ENCODE data around the gene KCNK7. TPM values are rescaled to one million over a fixed set of nuclear protein-coding genes. Genes with fewer than 3 reads are reported as not detected.

Gene KCNK7
- total and polyA plus RNA-seq, 2 experiments from 2014 or later, result 0.60 TPM; not detected in 1

DNA sequence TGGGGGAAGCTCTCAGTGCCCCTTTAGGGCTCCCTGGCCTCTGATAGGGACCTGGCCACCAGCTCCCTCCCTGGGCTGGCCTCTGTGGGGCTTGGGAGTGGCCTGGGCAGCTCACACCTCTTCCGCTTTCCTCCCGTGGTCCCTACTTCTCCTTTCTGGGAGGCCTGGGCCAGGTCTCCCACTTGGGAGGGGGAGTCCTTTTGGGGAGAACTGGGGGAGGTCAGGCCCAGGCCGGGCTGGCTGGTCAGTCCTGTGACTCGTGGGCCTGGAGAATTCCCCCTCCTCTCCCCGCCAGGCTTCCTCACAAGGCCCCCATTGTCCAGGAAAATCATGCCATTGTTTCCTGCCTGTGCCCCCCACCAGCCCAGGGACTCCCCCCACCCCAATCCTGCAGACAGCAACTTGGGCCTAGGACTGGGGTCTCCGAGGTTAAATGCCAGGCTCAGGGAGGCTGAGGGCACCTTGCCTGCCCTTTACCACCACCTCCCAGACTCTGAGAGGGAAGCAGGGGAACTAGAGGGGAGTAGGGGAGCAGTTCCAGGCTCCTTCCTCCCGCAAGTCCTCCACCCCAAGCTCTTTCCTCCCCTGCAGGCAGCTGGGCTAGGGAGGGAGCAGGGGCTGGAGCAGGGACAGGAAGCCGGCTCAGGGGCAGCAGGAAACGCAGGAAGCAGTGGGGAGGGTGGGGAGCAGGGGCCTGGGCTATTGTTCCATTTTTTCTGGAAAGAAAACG, 15.6 kb upstream of the KCNK7 start (continued):
- TF ChIP-seq, protein P1, sequence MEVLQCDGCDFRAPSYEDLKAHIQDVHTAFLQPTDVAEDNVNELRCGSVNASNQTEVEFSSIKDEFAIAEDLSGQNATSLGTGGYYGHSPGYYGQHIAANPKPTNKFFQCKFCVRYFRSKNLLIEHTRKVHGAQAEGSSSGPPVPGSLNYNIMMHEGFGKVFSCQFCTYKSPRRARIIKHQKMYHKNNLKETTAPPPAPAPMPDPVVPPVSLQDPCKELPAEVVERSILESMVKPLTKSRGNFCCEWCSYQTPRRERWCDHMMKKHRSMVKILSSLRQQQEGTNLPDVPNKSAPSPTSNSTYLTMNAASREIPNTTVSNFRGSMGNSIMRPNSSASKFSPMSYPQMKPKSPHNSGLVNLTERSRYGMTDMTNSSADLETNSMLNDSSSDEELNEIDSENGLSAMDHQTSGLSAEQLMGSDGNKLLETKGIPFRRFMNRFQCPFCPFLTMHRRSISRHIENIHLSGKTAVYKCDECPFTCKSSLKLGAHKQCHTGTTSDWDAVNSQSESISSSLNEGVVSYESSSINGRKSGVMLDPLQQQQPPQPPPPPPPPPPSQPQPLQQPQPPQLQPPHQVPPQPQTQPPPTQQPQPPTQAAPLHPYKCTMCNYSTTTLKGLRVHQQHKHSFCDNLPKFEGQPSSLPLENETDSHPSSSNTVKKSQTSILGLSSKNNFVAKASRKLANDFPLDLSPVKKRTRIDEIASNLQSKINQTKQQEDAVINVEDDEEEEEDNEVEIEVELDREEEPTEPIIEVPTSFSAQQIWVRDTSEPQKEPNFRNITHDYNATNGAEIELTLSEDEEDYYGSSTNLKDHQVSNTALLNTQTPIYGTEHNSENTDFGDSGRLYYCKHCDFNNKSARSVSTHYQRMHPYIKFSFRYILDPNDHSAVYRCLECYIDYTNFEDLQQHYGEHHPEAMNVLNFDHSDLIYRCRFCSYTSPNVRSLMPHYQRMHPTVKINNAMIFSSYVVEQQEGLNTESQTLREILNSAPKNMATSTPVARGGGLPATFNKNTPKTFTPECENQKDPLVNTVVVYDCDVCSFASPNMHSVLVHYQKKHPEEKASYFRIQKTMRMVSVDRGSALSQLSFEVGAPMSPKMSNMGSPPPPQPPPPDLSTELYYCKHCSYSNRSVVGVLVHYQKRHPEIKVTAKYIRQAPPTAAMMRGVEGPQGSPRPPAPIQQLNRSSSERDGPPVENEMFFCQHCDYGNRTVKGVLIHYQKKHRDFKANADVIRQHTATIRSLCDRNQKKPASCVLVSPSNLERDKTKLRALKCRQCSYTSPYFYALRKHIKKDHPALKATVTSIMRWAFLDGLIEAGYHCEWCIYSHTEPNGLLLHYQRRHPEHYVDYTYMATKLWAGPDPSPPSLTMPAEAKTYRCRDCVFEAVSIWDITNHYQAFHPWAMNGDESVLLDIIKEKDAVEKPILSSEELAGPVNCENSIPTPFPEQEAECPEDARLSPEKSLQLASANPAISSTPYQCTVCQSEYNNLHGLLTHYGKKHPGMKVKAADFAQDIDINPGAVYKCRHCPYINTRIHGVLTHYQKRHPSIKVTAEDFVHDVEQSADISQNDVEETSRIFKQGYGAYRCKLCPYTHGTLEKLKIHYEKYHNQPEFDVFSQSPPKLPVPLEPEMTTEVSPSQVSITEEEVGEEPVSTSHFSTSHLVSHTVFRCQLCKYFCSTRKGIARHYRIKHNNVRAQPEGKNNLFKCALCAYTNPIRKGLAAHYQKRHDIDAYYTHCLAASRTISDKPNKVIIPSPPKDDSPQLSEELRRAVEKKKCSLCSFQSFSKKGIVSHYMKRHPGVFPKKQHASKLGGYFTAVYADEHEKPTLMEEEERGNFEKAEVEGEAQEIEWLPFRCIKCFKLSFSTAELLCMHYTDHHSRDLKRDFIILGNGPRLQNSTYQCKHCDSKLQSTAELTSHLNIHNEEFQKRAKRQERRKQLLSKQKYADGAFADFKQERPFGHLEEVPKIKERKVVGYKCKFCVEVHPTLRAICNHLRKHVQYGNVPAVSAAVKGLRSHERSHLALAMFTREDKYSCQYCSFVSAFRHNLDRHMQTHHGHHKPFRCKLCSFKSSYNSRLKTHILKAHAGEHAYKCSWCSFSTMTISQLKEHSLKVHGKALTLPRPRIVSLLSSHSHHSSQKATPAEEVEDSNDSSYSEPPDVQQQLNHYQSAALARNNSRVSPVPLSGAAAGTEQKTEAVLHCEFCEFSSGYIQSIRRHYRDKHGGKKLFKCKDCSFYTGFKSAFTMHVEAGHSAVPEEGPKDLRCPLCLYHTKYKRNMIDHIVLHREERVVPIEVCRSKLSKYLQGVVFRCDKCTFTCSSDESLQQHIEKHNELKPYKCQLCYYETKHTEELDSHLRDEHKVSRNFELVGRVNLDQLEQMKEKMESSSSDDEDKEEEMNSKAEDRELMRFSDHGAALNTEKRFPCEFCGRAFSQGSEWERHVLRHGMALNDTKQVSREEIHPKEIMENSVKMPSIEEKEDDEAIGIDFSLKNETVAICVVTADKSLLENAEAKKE (CRISPR knock-in tag; IDR thresholded peaks at IDR 0.05), result no peak
- no peak for TF ChIP-seq EZH2phosphoT487 (IDR thresholded peaks at IDR 0.05; ENCODE audit: unreplicated experiment)
- TF ChIP-seq, protein P2, sequence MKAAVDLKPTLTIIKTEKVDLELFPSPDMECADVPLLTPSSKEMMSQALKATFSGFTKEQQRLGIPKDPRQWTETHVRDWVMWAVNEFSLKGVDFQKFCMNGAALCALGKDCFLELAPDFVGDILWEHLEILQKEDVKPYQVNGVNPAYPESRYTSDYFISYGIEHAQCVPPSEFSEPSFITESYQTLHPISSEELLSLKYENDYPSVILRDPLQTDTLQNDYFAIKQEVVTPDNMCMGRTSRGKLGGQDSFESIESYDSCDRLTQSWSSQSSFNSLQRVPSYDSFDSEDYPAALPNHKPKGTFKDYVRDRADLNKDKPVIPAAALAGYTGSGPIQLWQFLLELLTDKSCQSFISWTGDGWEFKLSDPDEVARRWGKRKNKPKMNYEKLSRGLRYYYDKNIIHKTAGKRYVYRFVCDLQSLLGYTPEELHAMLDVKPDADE (IDR thresholded peaks at IDR 0.05), result no peak
- no peak for TF ChIP-seq ZNF114 (CRISPR knock-in tag; IDR thresholded peaks at IDR 0.05)
- TF ChIP-seq, protein P3, sequence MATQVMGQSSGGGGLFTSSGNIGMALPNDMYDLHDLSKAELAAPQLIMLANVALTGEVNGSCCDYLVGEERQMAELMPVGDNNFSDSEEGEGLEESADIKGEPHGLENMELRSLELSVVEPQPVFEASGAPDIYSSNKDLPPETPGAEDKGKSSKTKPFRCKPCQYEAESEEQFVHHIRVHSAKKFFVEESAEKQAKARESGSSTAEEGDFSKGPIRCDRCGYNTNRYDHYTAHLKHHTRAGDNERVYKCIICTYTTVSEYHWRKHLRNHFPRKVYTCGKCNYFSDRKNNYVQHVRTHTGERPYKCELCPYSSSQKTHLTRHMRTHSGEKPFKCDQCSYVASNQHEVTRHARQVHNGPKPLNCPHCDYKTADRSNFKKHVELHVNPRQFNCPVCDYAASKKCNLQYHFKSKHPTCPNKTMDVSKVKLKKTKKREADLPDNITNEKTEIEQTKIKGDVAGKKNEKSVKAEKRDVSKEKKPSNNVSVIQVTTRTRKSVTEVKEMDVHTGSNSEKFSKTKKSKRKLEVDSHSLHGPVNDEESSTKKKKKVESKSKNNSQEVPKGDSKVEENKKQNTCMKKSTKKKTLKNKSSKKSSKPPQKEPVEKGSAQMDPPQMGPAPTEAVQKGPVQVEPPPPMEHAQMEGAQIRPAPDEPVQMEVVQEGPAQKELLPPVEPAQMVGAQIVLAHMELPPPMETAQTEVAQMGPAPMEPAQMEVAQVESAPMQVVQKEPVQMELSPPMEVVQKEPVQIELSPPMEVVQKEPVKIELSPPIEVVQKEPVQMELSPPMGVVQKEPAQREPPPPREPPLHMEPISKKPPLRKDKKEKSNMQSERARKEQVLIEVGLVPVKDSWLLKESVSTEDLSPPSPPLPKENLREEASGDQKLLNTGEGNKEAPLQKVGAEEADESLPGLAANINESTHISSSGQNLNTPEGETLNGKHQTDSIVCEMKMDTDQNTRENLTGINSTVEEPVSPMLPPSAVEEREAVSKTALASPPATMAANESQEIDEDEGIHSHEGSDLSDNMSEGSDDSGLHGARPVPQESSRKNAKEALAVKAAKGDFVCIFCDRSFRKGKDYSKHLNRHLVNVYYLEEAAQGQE (IDR thresholded peaks at IDR 0.05; ENCODE audit: unreplicated experiment), result no peak
- no peak for TF ChIP-seq STAT1 (IDR thresholded peaks at IDR 0.05; ENCODE audit: unreplicated experiment)
- no peak for TF ChIP-seq POLR2AphosphoS5 (IDR thresholded peaks at IDR 0.05; ENCODE audit: low read depth)
- no peak for TF ChIP-seq CREB1 (CRISPR knock-in tag; IDR thresholded peaks at IDR 0.05; ENCODE audit: low read depth)
- TF ChIP-seq, protein P4, sequence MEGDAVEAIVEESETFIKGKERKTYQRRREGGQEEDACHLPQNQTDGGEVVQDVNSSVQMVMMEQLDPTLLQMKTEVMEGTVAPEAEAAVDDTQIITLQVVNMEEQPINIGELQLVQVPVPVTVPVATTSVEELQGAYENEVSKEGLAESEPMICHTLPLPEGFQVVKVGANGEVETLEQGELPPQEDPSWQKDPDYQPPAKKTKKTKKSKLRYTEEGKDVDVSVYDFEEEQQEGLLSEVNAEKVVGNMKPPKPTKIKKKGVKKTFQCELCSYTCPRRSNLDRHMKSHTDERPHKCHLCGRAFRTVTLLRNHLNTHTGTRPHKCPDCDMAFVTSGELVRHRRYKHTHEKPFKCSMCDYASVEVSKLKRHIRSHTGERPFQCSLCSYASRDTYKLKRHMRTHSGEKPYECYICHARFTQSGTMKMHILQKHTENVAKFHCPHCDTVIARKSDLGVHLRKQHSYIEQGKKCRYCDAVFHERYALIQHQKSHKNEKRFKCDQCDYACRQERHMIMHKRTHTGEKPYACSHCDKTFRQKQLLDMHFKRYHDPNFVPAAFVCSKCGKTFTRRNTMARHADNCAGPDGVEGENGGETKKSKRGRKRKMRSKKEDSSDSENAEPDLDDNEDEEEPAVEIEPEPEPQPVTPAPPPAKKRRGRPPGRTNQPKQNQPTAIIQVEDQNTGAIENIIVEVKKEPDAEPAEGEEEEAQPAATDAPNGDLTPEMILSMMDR (conservative IDR thresholded peaks at IDR 0.05; ENCODE audit: low read depth in 2 of 2), result no peak
- no peak for TF ChIP-seq JUNB (IDR thresholded peaks at IDR 0.05; ENCODE audit: unreplicated experiment)
- no peak for TF ChIP-seq NANOG (IDR thresholded peaks at IDR 0.05; ENCODE audit: borderline replicate concordance)

All from GM23338 (cell line).